ENCODE results near the gene KRT80. TPM values are rescaled to one million over a fixed set of nuclear protein-coding genes. Genes with fewer than 3 reads are reported as not detected.
A peak's percentile ranks its signal among the peaks of the same experiment; 100 is the strongest.

KRT80 gene
- total RNA-seq, 1 donor from 2014 or later = 0.07 TPM

- H3K4me3 Mint-ChIP-seq (ENCODE audit: low read depth) = no peak overlapping the region
- DNase-seq (ENCODE audit: low spot score, unreplicated experiment) = no peak
- no peak for TF ChIP-seq CTCF (IDR thresholded peaks at IDR 0.05; ENCODE audit: unreplicated experiment)
- peaks cover 44% of the 10 kb centered on the region for H3K27me3 Mint-ChIP-seq
- H3K36me3 Mint-ChIP-seq (ENCODE audit: insufficient read depth) = no peaks in the 10 kb centered on the region
- H3K4me1 Mint-ChIP-seq (ENCODE audit: low read depth) = peaks cover 4% of the 10 kb centered on the region
- H3K27ac Mint-ChIP-seq = peak overlapping the region; percentile 83
- no peaks in the 10 kb centered on the region for H3K9me3 Mint-ChIP-seq (ENCODE audit: low read depth)
Observed at GRCh38 chr12:52182898-52183543, 8.8 kb downstream of the KRT80 start.

GRCh38 chr12:52182384-52182783 is 9.4 kb downstream of the KRT80 start:
- no peak overlapping the region for H3K4me3 Mint-ChIP-seq (ENCODE audit: low read depth)
- DNase-seq (ENCODE audit: low spot score, unreplicated experiment) = no peak
- no peak for TF ChIP-seq CTCF (IDR thresholded peaks at IDR 0.05; ENCODE audit: unreplicated experiment)
- no peaks in the 10 kb centered on the region for H3K36me3 Mint-ChIP-seq (ENCODE audit: insufficient read depth)
- no peak overlapping the region for H3K27ac Mint-ChIP-seq
- H3K4me1 Mint-ChIP-seq (ENCODE audit: low read depth) = peaks cover 4% of the 10 kb centered on the region
- peaks cover 44% of the 10 kb centered on the region for H3K27me3 Mint-ChIP-seq
- no peaks in the 10 kb centered on the region for H3K9me3 Mint-ChIP-seq (ENCODE audit: low read depth)

GRCh38 chr12:52181746-52182145 is 10.1 kb downstream of the KRT80 start:
- no peaks in the 10 kb centered on the region for H3K9me3 Mint-ChIP-seq (ENCODE audit: low read depth)
- H3K27me3 Mint-ChIP-seq = peaks cover 44% of the 10 kb centered on the region
- peaks cover 4% of the 10 kb centered on the region for H3K4me1 Mint-ChIP-seq (ENCODE audit: low read depth)
- no peak for TF ChIP-seq CTCF (IDR thresholded peaks at IDR 0.05; ENCODE audit: unreplicated experiment)
- no peak for DNase-seq (ENCODE audit: low spot score, unreplicated experiment)
- H3K36me3 Mint-ChIP-seq (ENCODE audit: insufficient read depth) = no peaks in the 10 kb centered on the region
- H3K27ac Mint-ChIP-seq = peak overlapping the region; percentile 64
- no peak overlapping the region for H3K4me3 Mint-ChIP-seq (ENCODE audit: low read depth)

- no peak overlapping the region for H3K4me3 Mint-ChIP-seq (ENCODE audit: low read depth)
- no peak for DNase-seq (ENCODE audit: low spot score, unreplicated experiment)
- H3K27ac Mint-ChIP-seq = no peak overlapping the region
- H3K9me3 Mint-ChIP-seq (ENCODE audit: low read depth) = no peaks in the 10 kb centered on the region
- no peaks in the 10 kb centered on the region for H3K36me3 Mint-ChIP-seq (ENCODE audit: insufficient read depth)
- no peak for TF ChIP-seq CTCF (IDR thresholded peaks at IDR 0.05; ENCODE audit: unreplicated experiment)
- H3K4me1 Mint-ChIP-seq (ENCODE audit: low read depth) = peaks cover 4% of the 10 kb centered on the region
- peaks cover 42% of the 10 kb centered on the region for H3K27me3 Mint-ChIP-seq
Observed at GRCh38 chr12:52180971-52181628, 10.7 kb downstream of the KRT80 start.

- TF ChIP-seq CTCF (IDR thresholded peaks at IDR 0.05; ENCODE audit: unreplicated experiment) = no peak
- H3K27ac Mint-ChIP-seq = no peak overlapping the region
- peaks cover 34% of the 10 kb centered on the region for H3K27me3 Mint-ChIP-seq
- no peak overlapping the region for H3K4me3 Mint-ChIP-seq (ENCODE audit: low read depth)
- DNase-seq (ENCODE audit: low spot score, unreplicated experiment) = no peak
- no peaks in the 10 kb centered on the region for H3K36me3 Mint-ChIP-seq (ENCODE audit: insufficient read depth)
- H3K9me3 Mint-ChIP-seq (ENCODE audit: low read depth) = no peaks in the 10 kb centered on the region
- peaks cover 4% of the 10 kb centered on the region for H3K4me1 Mint-ChIP-seq (ENCODE audit: low read depth)
Observed at GRCh38 chr12:52179396-52179973, 12.3 kb downstream of the KRT80 start.
